GM18951 (cell line): ENCODE data around the gene MAB21L3.

Source experiments
- POLR2A ChIP-seq: IDR thresholded peaks from 4 replicates; pipeline ENCODE4 v1.6.1; 2011; ENCODE audit warnings: mild to moderate bottlenecking; ENCODE audit not compliant: insufficient read length, insufficient read depth; ENCODE audit errors: extremely low read depth
- in situ Hi-C: fragments of 300-500 bp; cut with MboI; formaldehyde crosslinking; loops from one replicate; pipeline ENCODE4 v1.12.0; 2022; ENCODE audit warnings: low sequenced_read_pairs, mixed read lengths, inconsistent platforms; ENCODE audit not compliant: unreplicated experiment

The MAB21L3 gene

GRCh38 chr1:116157096-116157495 lies 45.9 kb downstream of the MAB21L3 start:
- in situ Hi-C loops: no loop called here
- TF ChIP-seq POLR2A: no peak

GRCh38 chr1:116159177-116159576 lies 48.0 kb downstream of the MAB21L3 start:
- in situ Hi-C loops: no loop called here
- no peak for TF ChIP-seq POLR2A

- TF ChIP-seq POLR2A: no peak
- in situ Hi-C loops: loop anchor here (10.0 kb wide), 1 partner anchor 325 kb away; no protein-coding TSS in a partner anchor
Measured at GRCh38 chr1:116159611-116160010, 48.4 kb downstream of the MAB21L3 start.

- no peak for TF ChIP-seq POLR2A
- in situ Hi-C loops: loop anchor here (10.0 kb wide), 1 partner anchor 323 kb away; no protein-coding TSS in a partner anchor
Measured at GRCh38 chr1:116161390-116161789, 50.2 kb downstream of the MAB21L3 start.

GRCh38 chr1:116161877-116162390 lies 50.7 kb downstream of the MAB21L3 start:
- in situ Hi-C loops: loop anchor here (10.0 kb wide), 1 partner anchor 323 kb away; no protein-coding TSS in a partner anchor
- TF ChIP-seq POLR2A: no peak

- TF ChIP-seq POLR2A: no peak
- in situ Hi-C loops: loop anchor here (10.0 kb wide), 1 partner anchor 321 kb away; no protein-coding TSS in a partner anchor
Measured at GRCh38 chr1:116163533-116163932, 52.3 kb downstream of the MAB21L3 start.

- TF ChIP-seq POLR2A: no peak
- in situ Hi-C loops: loop anchor here (10.0 kb wide), 1 partner anchor 321 kb away; no protein-coding TSS in a partner anchor
Measured at GRCh38 chr1:116164150-116164549, 53.0 kb downstream of the MAB21L3 start.

GRCh38 chr1:116164604-116165368 lies 53.6 kb downstream of the MAB21L3 start:
- in situ Hi-C loops: loop anchor here (10.0 kb wide), 1 partner anchor 320 kb away; no protein-coding TSS in a partner anchor
- no peak for TF ChIP-seq POLR2A

GRCh38 chr1:116165572-116165971 lies 54.4 kb downstream of the MAB21L3 start:
- TF ChIP-seq POLR2A: no peak
- in situ Hi-C loops: loop anchor here (10.0 kb wide), 1 partner anchor 319 kb away; no protein-coding TSS in a partner anchor

GRCh38 chr1:116166011-116166571 lies 54.9 kb downstream of the MAB21L3 start:
- in situ Hi-C loops: loop anchor here (10.0 kb wide), 1 partner anchor 319 kb away; no protein-coding TSS in a partner anchor

GRCh38 chr1:116166655-116167054 lies 55.5 kb downstream of the MAB21L3 start:
- in situ Hi-C loops: loop anchor here (10.0 kb wide), 1 partner anchor 318 kb away; no protein-coding TSS in a partner anchor
- TF ChIP-seq POLR2A: no peak

More at GRCh38 chr1:116166011-116166571, 54.9 kb downstream of the MAB21L3 start:
- no peak for TF ChIP-seq POLR2A

- TF ChIP-seq POLR2A: no peak
Measured at GRCh38 chr1:116167625-116168276, 56.6 kb downstream of the MAB21L3 start.

More at GRCh38 chr1:116167625-116168276, 56.6 kb downstream of the MAB21L3 start:
- in situ Hi-C loops: loop anchor here (10.0 kb wide), 1 partner anchor 317 kb away; no protein-coding TSS in a partner anchor
